HG03064 (cell line): ENCODE measurements around the gene C3orf18.

ENCODE experiments used
- ATAC-seq: cut with Tn5 transposase; IDR thresholded peaks from one replicate; pipeline ENCODE4 v1.9.1; 2021; ENCODE audit warnings: low read depth; ENCODE audit not compliant: unreplicated experiment

The C3orf18 gene

DNA sequence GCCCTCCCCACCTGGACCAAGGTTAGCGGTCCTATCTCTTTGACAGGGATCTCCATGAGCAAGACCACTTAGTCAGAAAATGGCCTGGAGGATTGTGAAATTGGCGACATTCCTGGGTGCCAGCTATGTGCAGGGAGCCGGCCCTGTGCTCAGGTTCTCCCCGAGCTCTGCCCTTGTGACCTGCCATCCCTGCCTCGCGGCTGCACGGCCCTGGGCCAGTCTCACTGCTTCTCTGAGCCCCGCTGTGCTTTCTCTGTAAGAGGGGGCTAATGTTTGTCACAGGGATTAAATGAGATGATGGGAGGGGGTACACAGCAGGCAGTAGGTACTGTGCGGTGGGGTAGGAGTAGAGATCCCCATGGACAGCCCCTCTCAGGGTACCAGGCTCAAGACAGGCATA, 14.9 kb downstream of the C3orf18 start:
- no peak for ATAC-seq

DNA sequence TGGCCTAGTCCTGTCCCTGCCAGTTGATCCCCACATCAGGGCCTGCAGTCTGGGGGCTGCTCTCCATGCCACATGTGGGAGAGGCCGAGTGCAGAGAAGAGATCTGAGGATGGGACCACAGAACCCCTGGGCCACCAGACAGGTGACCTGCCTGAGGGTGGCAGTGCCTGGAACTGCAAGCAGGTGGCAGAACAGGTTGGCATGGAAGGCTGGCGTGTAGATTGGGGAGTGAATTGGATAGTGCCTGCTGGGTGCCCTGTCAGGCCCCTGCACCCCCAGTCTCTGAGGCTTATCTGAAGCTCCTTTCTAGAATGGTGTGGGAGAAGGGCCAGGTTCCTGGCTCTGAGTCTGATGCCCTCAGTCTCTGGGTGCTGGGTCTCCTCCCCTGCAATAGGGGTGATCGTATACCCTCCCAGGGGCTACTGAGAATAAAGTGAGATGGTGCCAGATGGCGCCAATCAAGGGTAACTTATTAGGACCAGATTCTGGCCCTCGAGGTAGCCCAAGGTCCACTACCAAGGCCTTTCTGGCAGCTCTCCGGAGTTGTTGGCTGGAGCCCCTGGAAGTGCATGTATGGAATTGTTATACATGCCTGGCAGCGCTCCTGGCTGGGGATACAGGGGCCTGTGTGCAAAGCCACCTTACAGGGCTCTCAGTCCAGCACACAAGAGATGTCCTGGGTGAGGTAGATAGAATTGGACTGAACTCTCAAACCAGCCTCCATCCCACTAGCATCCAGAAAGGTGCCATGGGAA, 15.7 kb downstream of the C3orf18 start:
- ATAC-seq, result no peak

DNA sequence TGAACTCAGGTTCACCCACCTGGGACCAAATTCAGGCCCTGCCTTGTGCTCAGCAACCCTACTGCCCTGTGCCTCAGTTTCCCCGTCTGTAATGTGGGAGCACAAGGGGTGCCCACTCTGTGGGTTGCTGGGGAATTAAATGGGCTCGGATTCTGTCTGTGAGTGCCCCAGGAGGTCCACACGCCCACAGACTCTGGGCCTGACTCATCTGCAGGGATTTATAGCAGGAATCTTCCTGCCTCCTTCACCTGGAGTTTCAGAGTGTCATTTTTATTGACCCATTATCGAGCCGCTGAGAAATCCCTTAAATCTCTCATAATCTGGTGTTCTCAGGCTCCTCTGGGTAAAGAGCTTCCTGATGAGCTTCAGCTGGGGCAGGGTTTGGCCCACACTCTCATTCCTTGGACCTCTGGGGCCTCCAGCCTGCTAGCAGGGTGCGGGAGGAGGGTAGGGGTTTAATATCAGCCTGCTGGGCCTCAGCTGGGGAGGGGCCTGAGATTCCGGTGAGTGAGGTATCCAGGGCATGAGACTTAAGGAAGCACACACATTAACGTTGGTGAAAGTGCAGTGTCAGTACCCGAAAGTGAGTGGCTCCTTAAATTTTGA, 16.4 kb downstream of the C3orf18 start:
- no peak for ATAC-seq

DNA sequence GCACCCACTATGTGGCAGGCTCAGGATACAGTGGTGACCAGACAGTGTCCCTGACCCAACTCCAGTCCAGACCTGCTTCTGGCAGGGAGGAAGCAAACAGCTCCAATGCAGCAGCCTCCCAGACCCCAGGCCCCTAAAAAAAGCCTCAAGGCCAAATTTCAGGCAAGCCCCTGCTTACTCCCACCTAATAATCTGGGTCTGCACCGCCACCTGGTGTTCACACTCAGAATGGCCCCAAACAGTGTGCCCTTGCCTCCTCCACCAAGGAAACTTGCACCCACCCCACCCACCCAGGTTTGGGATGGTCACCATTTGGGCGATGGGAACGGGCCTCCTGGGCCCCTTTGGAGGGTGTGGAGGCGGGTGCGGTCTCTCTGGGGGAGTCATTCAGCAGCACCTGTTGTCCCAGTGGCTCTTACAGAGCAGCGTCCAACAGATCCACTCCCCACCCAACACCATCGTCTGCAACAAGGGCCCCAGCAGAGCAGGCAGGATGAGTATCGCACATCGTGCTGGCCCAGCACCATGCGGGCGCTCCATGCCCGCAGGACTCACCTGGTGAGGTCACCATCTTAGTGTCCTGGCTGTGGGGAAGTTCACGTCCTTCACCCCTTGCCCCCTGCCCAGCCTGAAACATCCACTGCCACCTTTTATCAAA, 17.3 kb downstream of the C3orf18 start:
- ATAC-seq, result no peak

DNA sequence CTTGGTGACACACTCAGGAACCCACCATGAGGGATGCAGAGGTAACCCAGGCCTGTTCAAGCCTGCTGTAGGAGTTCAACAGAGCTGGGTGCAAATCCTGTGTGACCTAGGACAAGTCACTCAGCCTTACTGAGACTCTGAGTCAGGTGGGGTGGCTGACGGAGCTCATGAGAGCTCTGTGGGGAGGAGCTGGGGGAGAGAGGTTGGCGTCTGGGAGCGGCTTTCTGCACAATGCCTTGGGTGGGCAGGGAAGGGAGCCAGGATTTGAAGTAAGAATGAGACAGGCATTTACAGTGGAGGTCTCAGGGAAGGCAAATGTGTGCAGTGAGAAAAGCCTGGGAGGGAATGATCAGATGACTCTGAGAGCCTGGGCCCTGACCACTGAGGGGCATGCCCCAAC, 18.3 kb downstream of the C3orf18 start:
- no peak for ATAC-seq

DNA sequence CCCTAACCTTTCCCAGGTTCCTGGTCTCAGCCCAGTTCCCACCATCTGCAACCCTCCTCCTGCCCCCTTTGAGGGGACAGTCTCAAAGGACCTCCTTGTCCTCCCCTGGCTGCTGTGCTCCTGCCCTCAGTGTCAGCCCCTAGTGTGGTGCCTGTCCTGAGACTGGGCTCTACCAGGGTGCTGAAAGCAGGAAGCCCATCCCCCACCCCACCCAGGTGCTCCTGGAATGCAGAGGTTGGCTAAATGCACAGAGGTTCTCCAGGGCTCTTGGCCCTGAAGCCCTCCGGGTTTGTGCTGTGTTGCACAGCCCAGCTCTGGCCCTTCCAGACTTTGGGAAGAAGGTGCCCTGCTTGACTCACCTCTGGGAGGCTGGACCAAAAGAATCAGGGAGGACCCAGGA, 21.8 kb downstream of the C3orf18 start:
- no peak for ATAC-seq

DNA sequence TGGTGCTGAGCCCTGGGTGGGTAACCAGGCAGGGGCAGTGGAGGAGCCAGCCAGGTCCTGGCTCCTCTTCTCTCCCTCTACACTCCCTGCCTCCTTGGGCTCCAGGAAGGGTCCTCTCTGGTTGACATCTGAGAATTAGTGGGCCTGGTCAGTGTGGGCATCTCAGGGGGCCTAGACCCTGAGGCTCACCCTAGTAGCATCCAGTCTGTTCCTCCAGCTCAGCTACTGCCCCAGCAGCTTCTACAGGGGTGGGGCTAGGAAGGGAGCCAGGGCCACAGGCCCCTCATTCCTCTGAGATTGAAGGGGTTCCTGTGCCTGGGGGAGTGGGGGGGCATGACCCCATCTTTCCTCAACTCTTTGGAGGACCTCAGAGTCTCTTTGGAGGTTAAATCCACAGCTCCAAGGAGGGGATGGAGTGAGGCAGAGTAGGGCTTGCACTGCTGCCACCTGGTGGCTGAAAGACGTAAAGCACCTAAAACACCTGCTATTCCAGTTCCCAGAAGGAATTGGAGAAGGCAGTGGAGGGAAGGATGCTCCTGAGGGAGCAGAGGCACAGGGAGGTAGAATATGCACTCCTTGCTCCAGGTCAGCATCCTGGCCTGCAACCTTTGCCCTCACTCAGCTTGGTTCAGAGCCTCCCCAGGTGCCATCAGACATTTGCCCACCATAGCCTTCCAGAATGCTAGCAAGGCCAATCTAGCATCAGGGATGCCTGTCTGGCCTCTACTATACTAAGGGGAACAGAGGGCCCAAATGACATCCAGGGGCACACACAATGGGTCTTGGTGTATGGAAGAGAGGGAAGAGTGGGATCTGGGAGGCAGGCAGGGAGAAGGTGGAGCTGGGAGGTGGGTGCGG, 25.1 kb downstream of the C3orf18 start:
- no peak for ATAC-seq

DNA sequence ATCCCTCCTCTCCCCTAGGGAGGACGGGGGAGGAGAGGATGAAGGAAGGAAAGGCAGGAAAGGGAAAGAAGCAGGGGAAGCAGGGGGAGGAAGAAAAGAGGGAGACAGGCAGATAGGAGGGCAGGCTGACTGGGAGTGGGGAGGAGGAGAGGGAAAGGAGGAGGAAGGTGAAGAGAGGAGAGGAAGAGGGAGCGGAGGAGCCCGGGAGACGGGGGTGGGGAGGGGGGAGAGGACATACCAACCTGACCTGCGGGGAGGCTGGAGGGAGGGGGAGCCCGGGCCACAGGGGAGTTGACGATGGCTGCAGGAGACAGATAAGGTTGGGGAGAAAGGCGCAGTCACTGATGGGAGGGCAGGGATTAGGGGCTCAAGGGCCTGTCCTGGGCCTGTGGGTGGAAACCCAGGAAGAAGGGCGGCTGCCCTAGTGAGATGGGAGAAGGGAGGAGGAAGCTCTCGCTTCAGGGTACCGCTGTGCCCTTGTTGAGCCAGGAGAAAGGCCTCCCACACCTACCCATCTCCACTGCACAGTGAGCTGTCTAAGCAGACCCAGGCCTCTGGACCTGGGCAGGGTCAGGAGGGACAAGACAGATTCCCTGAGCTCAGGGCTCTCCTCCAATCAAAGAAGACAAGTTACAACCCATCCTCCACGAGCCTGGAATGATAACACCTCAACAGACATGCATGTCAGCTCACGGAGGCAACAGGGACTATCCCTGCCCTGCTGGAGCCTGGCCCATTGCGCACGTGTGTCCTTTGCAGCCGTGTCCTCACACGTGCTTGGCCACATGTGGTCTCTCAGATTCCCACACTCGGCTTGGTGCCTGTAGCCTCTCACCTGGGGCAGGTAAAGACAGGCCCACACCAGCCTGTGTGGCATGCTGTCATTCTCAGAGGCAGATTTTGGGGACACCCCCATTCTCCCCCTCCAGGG, 27.9 kb downstream of the C3orf18 start:
- no peak for ATAC-seq

DNA sequence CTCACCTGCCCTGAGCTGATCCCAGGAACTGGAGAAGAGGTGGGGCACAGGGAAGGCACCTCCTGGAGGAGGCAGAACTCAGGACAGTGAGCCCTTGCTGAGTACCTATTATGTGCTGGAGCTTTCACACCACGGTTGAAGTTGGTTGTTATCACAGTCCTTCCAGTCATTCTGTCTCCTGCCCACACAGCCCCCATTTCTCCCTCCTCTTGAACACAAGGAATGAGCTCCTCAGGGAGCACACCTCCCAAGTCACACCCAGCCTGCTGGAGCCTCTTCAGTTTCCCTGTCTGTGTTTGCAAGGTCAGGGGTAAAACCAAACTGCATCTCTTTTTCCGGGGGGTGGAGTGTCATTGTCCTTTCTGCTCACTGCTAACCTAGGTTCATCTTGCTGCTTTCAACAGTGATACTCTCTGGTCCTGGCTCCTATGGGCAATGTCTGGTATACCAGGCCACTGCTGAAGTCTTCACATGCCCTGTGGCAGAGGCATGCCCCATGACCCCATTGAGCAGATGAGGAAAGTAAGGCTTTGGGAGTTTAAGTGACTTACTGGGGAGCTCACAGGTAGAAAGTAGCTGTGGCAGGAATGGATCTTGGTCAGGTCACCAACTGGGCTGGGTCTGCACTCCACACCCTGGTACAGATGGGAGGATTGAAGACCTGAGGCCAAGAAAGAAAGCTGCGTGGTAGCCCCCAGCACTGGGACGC, 30.0 kb downstream of the C3orf18 start:
- no peak for ATAC-seq

DNA sequence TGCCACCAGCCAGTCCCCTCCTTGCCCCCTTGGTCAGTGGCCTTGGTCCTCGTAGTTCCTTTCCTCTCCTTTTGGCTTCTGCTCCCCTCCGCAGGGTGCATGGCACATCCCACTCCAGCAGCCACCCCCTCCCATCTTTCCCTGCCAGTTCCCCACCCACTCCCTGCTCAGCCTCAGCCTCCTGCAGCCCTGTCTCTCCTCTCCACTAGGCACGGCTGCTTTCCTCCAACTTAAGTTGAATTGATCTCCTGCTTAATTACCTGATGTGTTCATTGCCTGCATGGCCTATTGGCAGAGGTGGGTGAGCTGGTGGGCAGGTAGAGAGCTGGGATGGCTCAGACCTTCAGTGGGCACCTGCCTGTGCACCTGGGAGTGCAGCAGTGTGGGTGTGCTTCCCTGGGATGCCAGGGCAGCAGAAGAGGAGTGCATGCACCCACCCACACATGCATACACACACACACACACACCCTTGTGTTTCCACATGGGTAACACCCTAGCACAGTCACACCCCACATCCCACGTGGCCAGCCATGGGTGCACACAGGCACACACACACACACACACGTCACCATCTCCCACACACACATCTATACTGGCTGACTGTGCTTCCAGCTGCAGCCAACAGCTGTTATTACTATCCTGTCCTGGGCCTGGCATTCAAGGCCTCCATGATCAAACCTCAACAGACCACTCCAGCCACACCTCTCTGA, 30.9 kb downstream of the C3orf18 start:
- ATAC-seq, result no peak

DNA sequence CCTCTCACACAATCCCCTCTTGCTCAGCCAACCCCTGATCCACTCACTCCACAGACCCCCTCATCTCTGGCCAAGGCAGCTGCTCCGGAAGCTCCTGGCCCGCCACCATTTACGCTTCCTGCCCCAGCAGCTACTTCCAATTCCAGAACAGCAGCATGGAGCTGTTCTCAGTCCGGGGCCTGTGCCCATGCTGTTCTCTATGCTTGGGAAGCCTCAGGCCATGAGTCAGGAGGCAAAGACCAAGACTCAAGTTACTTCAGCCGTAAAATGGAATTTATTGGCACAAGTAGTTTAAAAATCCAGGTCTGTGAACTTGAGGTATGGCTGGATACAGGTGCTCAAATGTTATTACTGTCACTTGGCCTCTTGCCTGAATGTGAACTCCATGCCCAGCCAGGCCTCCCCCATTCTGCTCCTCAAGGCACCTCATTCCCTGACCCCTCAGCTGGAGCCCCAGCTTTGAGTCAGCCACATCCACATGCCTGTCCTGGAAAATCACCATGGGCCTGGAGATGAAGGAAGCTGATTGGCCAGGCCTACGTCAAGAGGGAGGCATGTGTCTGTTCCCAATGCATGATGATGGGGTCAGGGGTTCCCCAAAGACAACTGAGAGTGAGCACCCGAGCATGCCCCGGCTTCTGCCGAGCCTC, 32.7 kb downstream of the C3orf18 start:
- ATAC-seq, result no peak

DNA sequence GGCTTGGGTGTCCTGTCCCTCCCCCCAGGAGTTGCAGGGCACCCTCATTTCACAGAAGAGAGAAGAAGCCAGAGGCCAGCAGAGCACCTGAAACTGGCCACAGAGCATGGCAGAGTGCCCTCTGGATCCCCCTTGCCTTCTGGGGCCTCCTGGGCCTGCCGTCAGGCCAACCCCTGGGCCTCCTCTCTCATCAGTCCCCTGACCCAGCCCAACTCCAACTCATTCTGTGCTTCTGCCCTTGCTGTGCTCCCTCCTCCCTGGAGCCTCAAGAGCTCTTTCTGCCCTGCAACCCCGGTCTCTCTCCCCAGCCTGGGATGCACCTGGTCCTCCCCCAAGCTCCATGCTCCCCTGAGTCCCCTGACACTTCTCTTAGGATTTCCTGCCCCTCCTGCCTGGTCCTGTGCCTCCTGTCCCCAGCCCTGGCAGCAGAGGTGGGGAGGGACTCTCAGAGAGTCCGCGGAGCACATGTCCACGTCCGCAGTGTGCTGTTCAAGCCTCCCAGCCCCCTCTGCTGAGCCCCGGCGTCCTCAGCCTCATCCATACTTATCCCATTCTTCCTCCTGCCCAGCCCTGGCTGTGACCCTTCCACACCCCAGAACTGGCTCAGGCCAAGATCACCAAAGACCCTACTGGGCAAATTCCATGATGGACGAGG, 33.6 kb downstream of the C3orf18 start:
- ATAC-seq, result no peak

DNA sequence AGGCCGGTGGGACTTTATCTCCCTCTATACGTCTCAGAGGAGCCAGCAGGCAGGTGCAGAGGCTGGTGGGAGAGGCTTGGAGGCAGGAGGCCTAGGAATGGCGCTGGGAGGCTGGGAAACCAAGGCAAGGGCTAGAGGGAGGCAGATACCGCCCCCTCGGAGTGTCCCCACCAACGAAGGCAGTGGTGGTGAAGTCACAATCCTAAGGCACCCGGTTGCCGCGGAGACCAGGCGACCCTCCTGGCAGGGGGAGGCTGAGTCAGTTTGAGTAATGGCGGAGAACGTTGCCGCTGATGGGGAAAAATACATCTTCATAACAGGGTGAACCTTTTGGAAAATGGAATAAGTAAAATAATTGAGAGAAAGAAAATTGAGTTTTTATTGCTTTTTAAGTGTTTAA, 34.2 kb downstream of the C3orf18 start:
- ATAC-seq, result no peak

DNA sequence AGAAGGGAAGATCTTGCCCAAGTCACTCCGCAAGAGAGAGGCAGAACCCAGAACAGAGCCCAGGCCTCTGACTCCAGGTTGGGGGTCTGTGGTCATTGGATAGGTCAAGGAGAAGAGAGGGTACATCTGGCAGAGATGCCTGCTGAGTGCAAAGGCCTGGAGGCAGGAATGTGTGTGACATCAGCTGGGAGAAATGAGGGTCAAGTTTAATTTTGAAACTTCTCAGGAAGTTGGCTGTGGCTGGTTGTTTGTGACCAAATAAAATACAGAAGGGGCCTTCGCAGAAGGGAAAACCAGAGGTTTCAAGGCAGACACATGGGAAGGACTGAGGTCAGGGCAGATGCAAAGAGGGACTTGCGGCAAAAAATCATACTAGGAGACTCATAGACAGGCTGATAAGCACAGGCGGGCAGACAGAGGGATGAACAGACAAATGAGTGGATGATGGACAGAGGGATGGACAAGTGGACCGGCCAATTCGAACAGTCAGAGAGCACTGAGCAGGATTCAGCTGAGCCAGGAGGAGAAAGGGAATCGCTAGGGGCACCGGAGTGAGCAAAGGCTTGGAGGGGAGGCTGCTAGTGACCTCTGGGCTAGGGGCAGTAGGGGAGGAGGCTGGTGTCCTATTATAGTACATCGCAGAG, 35.4 kb downstream of the C3orf18 start:
- no peak for ATAC-seq

DNA sequence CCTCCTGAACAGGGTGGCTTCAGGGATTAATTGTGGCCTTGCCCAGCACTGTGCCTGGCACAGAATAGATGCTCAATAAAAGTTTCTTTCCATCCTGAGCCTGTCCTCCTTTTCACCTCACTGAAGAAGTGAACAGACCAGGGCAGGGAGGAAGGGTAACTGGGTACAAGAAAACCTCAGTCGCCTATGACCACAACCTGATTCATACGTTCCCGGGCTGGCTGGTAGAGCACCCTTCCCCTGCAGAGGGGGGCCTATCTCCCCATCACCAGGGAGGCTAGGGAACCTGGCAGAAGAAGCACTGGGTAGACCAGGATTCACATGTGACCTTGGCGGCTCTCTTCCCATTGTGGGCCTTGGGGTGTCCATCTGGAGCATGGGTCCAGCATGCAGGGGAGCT, 36.3 kb downstream of the C3orf18 start:
- no peak for ATAC-seq

DNA sequence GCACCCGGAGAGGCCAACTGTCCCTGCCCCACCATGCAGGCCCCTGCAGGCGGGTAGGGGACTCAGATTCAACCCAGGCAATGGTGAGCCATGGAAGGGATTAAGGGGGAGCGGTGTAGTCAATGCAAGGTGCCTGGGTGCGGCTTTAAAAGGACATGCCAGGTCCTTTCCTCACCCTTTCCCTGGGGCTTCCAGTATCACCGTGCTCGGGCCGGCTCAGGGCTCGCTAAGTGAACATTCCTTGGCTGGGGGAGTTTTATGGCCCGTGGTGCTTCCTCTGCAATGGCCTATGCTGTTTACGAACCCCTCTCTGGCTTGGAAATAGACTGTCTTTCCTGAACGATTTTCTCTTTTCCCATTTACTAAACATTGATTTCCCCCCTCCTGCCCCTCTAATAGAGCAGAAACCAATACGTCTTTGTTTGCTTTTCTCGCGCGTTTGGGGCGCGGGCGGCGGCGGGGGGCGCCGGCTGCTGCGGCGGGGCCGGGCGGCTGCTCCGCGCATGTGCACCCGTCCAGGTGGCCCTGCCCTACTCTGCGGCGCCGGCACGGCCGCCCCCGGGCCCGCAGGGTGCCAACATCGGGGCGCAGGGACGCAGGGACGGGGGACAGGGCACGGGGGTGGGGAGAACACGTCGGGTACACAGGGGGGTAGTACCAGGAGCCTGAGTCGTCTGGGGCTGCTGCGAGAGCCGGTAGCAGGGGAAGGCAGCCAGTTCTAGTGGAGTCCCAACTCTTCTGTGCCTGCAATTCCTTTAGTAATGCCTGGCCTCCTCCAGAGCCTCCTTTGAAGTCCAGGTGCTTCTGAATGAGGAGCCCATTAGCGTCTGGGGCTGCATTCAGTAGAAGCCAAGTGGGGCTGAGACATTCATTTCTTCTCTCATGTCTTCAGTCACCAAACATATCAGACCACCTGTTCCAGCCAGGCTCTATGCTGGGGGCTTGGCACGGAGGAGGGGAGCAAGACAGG, 37.3 kb downstream of the C3orf18 start:
- no peak for ATAC-seq
